HepG2 (cell line): Measurements from ENCODE around the gene GALNT16. TPM values are rescaled to one million over a fixed set of nuclear protein-coding genes. Genes with fewer than 3 reads are reported as not detected.

ENCODE experiments used
- ATAC-seq: fragments of 200-7000 bp; cut with Tn5 transposase; 3 replicates; pipeline ENCODE4 v1.9.1; 2020; ENCODE audit warnings: mild to moderate bottlenecking, moderate library complexity
- BruUV-seq: library from RNA; stranded (reverse); fragments of 400-500 nt; replicated peaks from 2 replicates; lab custom pipeline; 2021; lab: Mats Ljungman, UMichigan
- CTCF ChIA-PET: fragments of 300-600 bp; formaldehyde crosslinking; extraction: SDS; loops from one replicate; lab custom pipeline; 2021; ENCODE audit warnings: low total read pairs, inconsistent platforms, low intra/inter-chr PET ratio; lab: Yijun Ruan, JAX
- POLR2A ChIA-PET: fragments of 350-600 bp; sonication (Branson Sonifier 250); formaldehyde crosslinking; loops from one replicate; lab custom pipeline; 2020; ENCODE audit warnings: antibody characterized with exemption, inconsistent platforms; lab: Yijun Ruan, JAX
- DNase-seq: peaks from one replicate; pipeline ENCODE4 v3.0.0-alpha.2; 2015; ENCODE audit warnings: low spot score
- FAIRE-seq: peaks from 3 replicates; lab custom pipeline; 2011; peaks lifted over from hg19 to GRCh38; lab: Jason Lieb, UNC
- H2AFZ ChIP-seq: one replicate; pipeline ENCODE4 v1.6.1; 2011; ENCODE audit warnings: low read length, inconsistent platforms
- H3K27ac ChIP-seq: fragments of 300-600 bp; 3 replicates; pipeline ENCODE4 v1.8.0; 2011; ENCODE audit warnings: mixed run types, mild to moderate bottlenecking, mixed read lengths, low read length, inconsistent platforms; ENCODE audit not compliant: insufficient read depth; ENCODE audit errors: extremely low read length
- H3K27me3 ChIP-seq, 2 experiments: fragments of 200-600 bp in 1 of 2; 2 replicates in 1 of 2; 3 replicates in 1 of 2; pipeline versions ENCODE4 v1.6.0 to v1.8.0; 2011; ENCODE audit warnings: low read length in 2 of 2, mild to moderate bottlenecking in 2 of 2, moderate library complexity in 2 of 2, inconsistent platforms in 1 of 2; ENCODE audit not compliant: insufficient read depth in 2 of 2, control insufficient read depth in 1 of 2
- H3K36me3 ChIP-seq, 2 experiments: fragments of 200-600 bp in 1 of 2; replicated peaks in 1 of 2; 2 replicates in 1 of 2; 3 replicates in 1 of 2; pipeline versions ENCODE4 v1.5.1 to v1.8.0; 2011; ENCODE audit warnings: low read length in 2 of 2, inconsistent platforms in 1 of 2; ENCODE audit not compliant: insufficient read depth in 2 of 2, control insufficient read depth in 1 of 2
- H3K4me1 ChIP-seq: 2 replicates; pipeline ENCODE4 v1.5.1; 2012; ENCODE audit warnings: low read length, inconsistent platforms; ENCODE audit not compliant: insufficient read depth
- H3K4me2 ChIP-seq: 2 replicates; pipeline ENCODE4 v1.6.0; 2011; ENCODE audit warnings: low read depth, low read length, inconsistent platforms
- H3K4me3 ChIP-seq, 3 experiments: fragments of 200-600 bp in 1 of 3; sonication (generic), shearing (Covaris generic) in 1 of 3; replicated peaks in 1 of 3; 2 replicates each; pipeline ENCODE4 v1.5.1; 2011 to 2016; ENCODE audit warnings: low read length in 3 of 3, inconsistent platforms in 2 of 3, low read depth in 2 of 3, mild to moderate bottlenecking in 2 of 3, control low read depth in 1 of 3, mixed read lengths in 1 of 3; ENCODE audit not compliant: insufficient read depth in 1 of 3
- H3K79me2 ChIP-seq: one replicate; pipeline ENCODE4 v1.6.1; 2011; ENCODE audit warnings: low read length, inconsistent platforms; ENCODE audit not compliant: insufficient read depth
- H3K9ac ChIP-seq: 2 replicates; pipeline ENCODE4 v1.6.0; 2011; ENCODE audit warnings: mild to moderate bottlenecking, low read depth, low read length, inconsistent platforms; ENCODE audit not compliant: insufficient read depth
- H3K9me3 ChIP-seq: 2 replicates; pipeline ENCODE4 v1.5.1; 2012; ENCODE audit warnings: mild to moderate bottlenecking, low read length
- H4K20me1 ChIP-seq: 2 replicates; pipeline ENCODE4 v1.6.0; 2011; ENCODE audit warnings: inconsistent platforms, mild to moderate bottlenecking, low read length, moderate library complexity; ENCODE audit not compliant: insufficient read depth
- ATF1 ChIP-seq: IDR thresholded peaks from 2 replicates; pipeline ENCODE4 v1.6.1; 2016; ENCODE audit warnings: mild to moderate bottlenecking, control low read depth
- CBX2 ChIP-seq, 2 experiments: fragments of 200-600 bp in 1 of 2; sonication (generic); formaldehyde crosslinking in 1 of 2; IDR thresholded peaks; 2 replicates each; pipeline versions ENCODE4 v1.7.0 to v1.8.1; 2018 to 2022; ENCODE audit warnings: low read depth in 2 of 2, low read length in 1 of 2, mild to moderate bottlenecking in 1 of 2, missing genetic modification reagents in 1 of 2
- CTCF ChIP-seq: sonication (generic); formaldehyde crosslinking; IDR thresholded peaks from 2 replicates; pipeline ENCODE4 v1.5.0; 2020; ENCODE audit warnings: mild to moderate bottlenecking, missing genetic modification reagents, moderate library complexity
- DNMT3B ChIP-seq: conservative IDR thresholded peaks from 2 replicates; pipeline ENCODE4 v1.6.1; 2016; ENCODE audit warnings: missing biosample characterization, control low read depth
- HOXA5 ChIP-seq: sonication (generic); formaldehyde crosslinking; IDR thresholded peaks from 2 replicates; pipeline ENCODE4 v1.4.0; 2020; ENCODE audit warnings: missing genetic modification reagents
- POLR2AphosphoS5 ChIP-seq: IDR thresholded peaks from 2 replicates; pipeline ENCODE4 v1.6.1; 2012; ENCODE audit warnings: low read depth, low read length
- REST ChIP-seq, 2 experiments: IDR thresholded peaks; 2 replicates each; pipeline ENCODE4 v1.6.1; 2011 to 2012; ENCODE audit warnings: low read length in 2 of 2, borderline replicate concordance in 1 of 2, low read depth in 1 of 2, mild to moderate bottlenecking in 1 of 2, moderate library complexity in 1 of 2
- REXO4 ChIP-seq: sonication (generic); formaldehyde crosslinking; IDR thresholded peaks from 2 replicates; pipeline ENCODE4 v1.8.0; 2022; ENCODE audit warnings: missing genetic modification reagents, mild to moderate bottlenecking, borderline replicate concordance
- ZNF780A ChIP-seq: sonication (generic); formaldehyde crosslinking; IDR thresholded peaks from 2 replicates; pipeline ENCODE4 v1.8.0; 2022; ENCODE audit warnings: mild to moderate bottlenecking, missing genetic modification reagents, moderate library complexity
- WGBS: methylation state at CpG from one replicate; pipeline ENCODE4 v1.1.6; 2017; ENCODE audit warnings: low lambda C conversion rate; 5-methylcytosine and 5-hydroxymethylcytosine counted together
- in situ Hi-C: cut with HindIII; loops from 2 replicates; pipeline ENCODE4 v1.10.0; 2017; ENCODE audit warnings: low pct_unique_long_range_greater_than_20kb; ENCODE audit not compliant: extremely low pct_ligation_motif_present
- intact Hi-C: fragments of 100-400 bp; cut with micrococcal nuclease; formaldehyde crosslinking; loops from one replicate; pipeline ENCODE4 v1.10.0; 2022; ENCODE audit not compliant: unreplicated experiment
- polyA plus RNA-seq, 8 experiments: library from polyadenylated mRNA; depleted of rRNA in 3 of 8; stranded (reverse) in 7 of 8; unstranded in 1 of 8; fragments of >200 nt; fragmentation: Illumina TruSeq in 4 of 8; extraction: Trizol in 4 of 8; gene quantifications; 2 replicates each; pipeline versions ENCODE4 v1.2.1 to v1.2.3, GENCODE V29; 2011 to 2016; ENCODE audit warnings: low read depth in 4 of 8, missing spikeins in 1 of 8, mixed read lengths in 1 of 8; ENCODE audit not compliant: insufficient read depth in 1 of 8
- total RNA-seq, 5 experiments: library from RNA; depleted of rRNA; stranded (reverse); fragments of >200 nt; fragmentation: Illumina TruSeq; extraction: Trizol; gene quantifications; 2 replicates each; pipeline ENCODE4 v1.2.3, GENCODE V29; 2016; ENCODE audit warnings: low read depth in 1 of 5
- TF ChIP-seq, protein P1 (sequence below): sonication (generic); formaldehyde crosslinking; IDR thresholded peaks from 2 replicates; pipeline ENCODE4 v1.5.1; 2020; ENCODE audit warnings: missing genetic modification reagents, mild to moderate bottlenecking, borderline replicate concordance
- TF ChIP-seq, protein P2 (sequence below): sonication (generic); formaldehyde crosslinking; IDR thresholded peaks from 2 replicates; pipeline ENCODE4 v1.5.0; 2020; ENCODE audit warnings: mild to moderate bottlenecking, missing genetic modification reagents

Gene GALNT16
- total and polyA plus RNA-seq, 2 of the 13 experiments (the other 11 are each of a cell fraction or from before 2014, with no cell fraction given) = 0.54 to 0.82 TPM

- 100% methylated on average over 1 of the region's 5 CpGs for WGBS
- no peak for TF ChIP-seq CTCF
- no peak for TF ChIP-seq CBX2 (IDR thresholded peaks at IDR 0.05; ENCODE audit: low read depth, low read length)
- no peak for TF ChIP-seq CBX2 (CRISPR knock-in tag; IDR thresholded peaks at IDR 0.05; ENCODE audit: low read depth)
- no peak for TF ChIP-seq HOXA5 (CRISPR knock-in tag)
- TF ChIP-seq REXO4 (CRISPR knock-in tag) = no peak
- no peak for TF ChIP-seq POLR2AphosphoS5
- no peak for TF ChIP-seq REST (IDR thresholded peaks at IDR 0.05; ENCODE audit: borderline replicate concordance in 1 of 2, low read depth in 1 of 2, low read length in 2 of 2)
- no peak for TF ChIP-seq ATF1 (CRISPR knock-in tag)
- no peak for TF ChIP-seq ZNF780A (CRISPR knock-in tag)
- TF ChIP-seq, protein P1, sequence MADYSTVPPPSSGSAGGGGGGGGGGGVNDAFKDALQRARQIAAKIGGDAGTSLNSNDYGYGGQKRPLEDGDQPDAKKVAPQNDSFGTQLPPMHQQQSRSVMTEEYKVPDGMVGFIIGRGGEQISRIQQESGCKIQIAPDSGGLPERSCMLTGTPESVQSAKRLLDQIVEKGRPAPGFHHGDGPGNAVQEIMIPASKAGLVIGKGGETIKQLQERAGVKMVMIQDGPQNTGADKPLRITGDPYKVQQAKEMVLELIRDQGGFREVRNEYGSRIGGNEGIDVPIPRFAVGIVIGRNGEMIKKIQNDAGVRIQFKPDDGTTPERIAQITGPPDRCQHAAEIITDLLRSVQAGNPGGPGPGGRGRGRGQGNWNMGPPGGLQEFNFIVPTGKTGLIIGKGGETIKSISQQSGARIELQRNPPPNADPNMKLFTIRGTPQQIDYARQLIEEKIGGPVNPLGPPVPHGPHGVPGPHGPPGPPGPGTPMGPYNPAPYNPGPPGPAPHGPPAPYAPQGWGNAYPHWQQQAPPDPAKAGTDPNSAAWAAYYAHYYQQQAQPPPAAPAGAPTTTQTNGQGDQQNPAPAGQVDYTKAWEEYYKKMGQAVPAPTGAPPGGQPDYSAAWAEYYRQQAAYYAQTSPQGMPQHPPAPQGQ (CRISPR knock-in tag) = no peak
- TF ChIP-seq, protein P2, sequence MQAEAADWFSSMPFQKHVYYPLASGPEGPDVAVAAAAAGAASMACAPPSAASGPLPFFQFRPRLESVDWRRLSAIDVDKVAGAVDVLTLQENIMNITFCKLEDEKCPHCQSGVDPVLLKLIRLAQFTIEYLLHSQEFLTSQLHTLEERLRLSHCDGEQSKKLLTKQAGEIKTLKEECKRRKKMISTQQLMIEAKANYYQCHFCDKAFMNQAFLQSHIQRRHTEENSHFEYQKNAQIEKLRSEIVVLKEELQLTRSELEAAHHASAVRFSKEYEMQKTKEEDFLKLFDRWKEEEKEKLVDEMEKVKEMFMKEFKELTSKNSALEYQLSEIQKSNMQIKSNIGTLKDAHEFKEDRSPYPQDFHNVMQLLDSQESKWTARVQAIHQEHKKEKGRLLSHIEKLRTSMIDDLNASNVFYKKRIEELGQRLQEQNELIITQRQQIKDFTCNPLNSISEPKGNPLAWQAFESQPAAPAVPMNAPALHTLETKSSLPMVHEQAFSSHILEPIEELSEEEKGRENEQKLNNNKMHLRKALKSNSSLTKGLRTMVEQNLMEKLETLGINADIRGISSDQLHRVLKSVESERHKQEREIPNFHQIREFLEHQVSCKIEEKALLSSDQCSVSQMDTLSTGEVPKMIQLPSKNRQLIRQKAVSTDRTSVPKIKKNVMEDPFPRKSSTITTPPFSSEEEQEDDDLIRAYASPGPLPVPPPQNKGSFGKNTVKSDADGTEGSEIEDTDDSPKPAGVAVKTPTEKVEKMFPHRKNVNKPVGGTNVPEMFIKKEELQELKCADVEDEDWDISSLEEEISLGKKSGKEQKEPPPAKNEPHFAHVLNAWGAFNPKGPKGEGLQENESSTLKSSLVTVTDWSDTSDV (CRISPR knock-in tag) = no peak
- no peak for TF ChIP-seq DNMT3B (CRISPR knock-in tag)
Measured at GRCh38 chr14:69312608-69313007, 52.6 kb downstream of the GALNT16 start.

More at GRCh38 chr14:69312608-69313007, 52.6 kb downstream of the GALNT16 start:
- no peak overlapping the region for H3K9ac ChIP-seq
- ATAC-seq = no peak
- no peak for FAIRE-seq
- no peak for DNase-seq
- H2AFZ ChIP-seq = no peak overlapping the region
- H3K9me3 ChIP-seq = no peaks in the 10 kb centered on the region
- no peaks in the 10 kb centered on the region for H3K36me3 ChIP-seq
- no peak overlapping the region for H3K4me2 ChIP-seq
- ChIA-PET POLR2A (no interaction called here), CTCF (no interaction called here)
- in situ Hi-C loops (no loop called here), intact Hi-C loops (no loop called here)
- no peak overlapping the region for H3K27ac ChIP-seq
- H3K79me2 ChIP-seq = no peaks in the 10 kb centered on the region
- no peaks in the 10 kb centered on the region for H3K4me1 ChIP-seq
- H4K20me1 ChIP-seq = no peaks in the 10 kb centered on the region
- H3K4me3 ChIP-seq = no peak overlapping the region
- BruUV-seq = no TSS peak
- no peaks in the 10 kb centered on the region; a peak in 3 of 5 replicates for H3K27me3 ChIP-seq
